Measurements from ENCODE around the gene FAM20B. TPM values are rescaled to one million over a fixed set of nuclear protein-coding genes. Genes with fewer than 3 reads are reported as not detected.
"Not testable (repeated sequence)": the region's sequence is repeated elsewhere in the genome, so short reads cannot be mapped to it uniquely, and the experiment has no call there.

The FAM20B gene
- total and polyA plus RNA-seq, 8 donors: 5.4 to 24.6 (median 16.0) TPM

GRCh38 chr1:178997428-178997827 lies 28.3 kb upstream of the FAM20B start:
- Histone ChIP-seq H3K27ac (no peak overlapping the region), H3K4me1 (no peaks in the 10 kb centered on the region), H3K9me3 (no peaks in the 10 kb centered on the region), H3K4me3 (no peak overlapping the region), H3K27me3 (no peaks in the 10 kb centered on the region), H3K36me3 (no peaks in the 10 kb centered on the region)
- DNase-seq (no peak), ATAC-seq (no peak), FAIRE-seq (no peak)
- TF ChIP-seq, protein P1, sequence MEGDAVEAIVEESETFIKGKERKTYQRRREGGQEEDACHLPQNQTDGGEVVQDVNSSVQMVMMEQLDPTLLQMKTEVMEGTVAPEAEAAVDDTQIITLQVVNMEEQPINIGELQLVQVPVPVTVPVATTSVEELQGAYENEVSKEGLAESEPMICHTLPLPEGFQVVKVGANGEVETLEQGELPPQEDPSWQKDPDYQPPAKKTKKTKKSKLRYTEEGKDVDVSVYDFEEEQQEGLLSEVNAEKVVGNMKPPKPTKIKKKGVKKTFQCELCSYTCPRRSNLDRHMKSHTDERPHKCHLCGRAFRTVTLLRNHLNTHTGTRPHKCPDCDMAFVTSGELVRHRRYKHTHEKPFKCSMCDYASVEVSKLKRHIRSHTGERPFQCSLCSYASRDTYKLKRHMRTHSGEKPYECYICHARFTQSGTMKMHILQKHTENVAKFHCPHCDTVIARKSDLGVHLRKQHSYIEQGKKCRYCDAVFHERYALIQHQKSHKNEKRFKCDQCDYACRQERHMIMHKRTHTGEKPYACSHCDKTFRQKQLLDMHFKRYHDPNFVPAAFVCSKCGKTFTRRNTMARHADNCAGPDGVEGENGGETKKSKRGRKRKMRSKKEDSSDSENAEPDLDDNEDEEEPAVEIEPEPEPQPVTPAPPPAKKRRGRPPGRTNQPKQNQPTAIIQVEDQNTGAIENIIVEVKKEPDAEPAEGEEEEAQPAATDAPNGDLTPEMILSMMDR (IDR thresholded peaks at IDR 0.05): no peak
- intact Hi-C loops (cut with DNase I): no loop called here
- WGBS, 2 donors: 87 to 96% methylated on average over 1 of the region's 1 CpG

- TF ChIP-seq, protein P1 (IDR thresholded peaks at IDR 0.05): no peak
- no peak for FAIRE-seq
- no peak for DNase-seq
- no peaks in the 10 kb centered on the region for H3K27me3 ChIP-seq
- H3K36me3 ChIP-seq: no peaks in the 10 kb centered on the region
- H3K9me3 ChIP-seq: no peaks in the 10 kb centered on the region
- no peak overlapping the region for H3K4me3 ChIP-seq
- 81 to 95% methylated on average over 3 of the region's 3 CpGs for WGBS, 2 donors
- no peak for ATAC-seq
- H3K27ac ChIP-seq: no peak overlapping the region
- H3K4me1 ChIP-seq: no peaks in the 10 kb centered on the region
- intact Hi-C loops (cut with DNase I): no loop called here
Observed at GRCh38 chr1:178998295-178998694, 27.4 kb upstream of the FAM20B start.

DNA sequence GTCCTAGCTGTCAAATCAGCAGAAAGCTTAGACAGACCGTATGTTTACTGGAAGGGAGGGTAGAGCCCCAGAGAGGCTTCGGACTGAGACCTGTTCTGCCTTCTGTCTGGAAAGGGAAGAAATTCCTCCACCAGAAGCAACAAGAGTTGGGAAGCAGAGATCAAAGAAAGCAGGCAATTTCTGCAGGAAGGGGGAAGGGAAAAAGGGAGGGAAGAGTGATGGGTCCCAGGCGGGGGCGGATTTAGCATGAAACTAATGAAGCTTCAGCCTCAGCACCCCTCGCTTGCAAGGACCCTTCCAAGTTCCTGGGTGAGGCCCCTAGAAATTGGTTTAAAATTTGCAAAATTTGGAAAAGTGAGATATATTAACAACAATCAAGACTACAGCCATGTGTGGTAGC lies 26.6 kb upstream of the FAM20B start:
- H3K27me3 ChIP-seq: no peaks in the 10 kb centered on the region
- intact Hi-C loops (cut with DNase I): no loop called here
- no peaks in the 10 kb centered on the region for H3K36me3 ChIP-seq
- H3K4me3 ChIP-seq: no peak overlapping the region
- no peak for FAIRE-seq
- H3K9me3 ChIP-seq: no peaks in the 10 kb centered on the region
- no peak for ATAC-seq
- H3K27ac ChIP-seq: no peak overlapping the region
- no peaks in the 10 kb centered on the region for H3K4me1 ChIP-seq
- TF ChIP-seq, protein P1 (IDR thresholded peaks at IDR 0.05): no peak
- DNase-seq: no peak
- WGBS, 2 donors: 85 to 90% methylated on average over 5 of the region's 5 CpGs

GRCh38 chr1:179001451-179001850 lies 24.2 kb upstream of the FAM20B start:
- TF ChIP-seq, protein P1 (IDR thresholded peaks at IDR 0.05): no peak
- FAIRE-seq (no peak), DNase-seq (no peak), ATAC-seq (no peak)
- H3K27me3 ChIP-seq: no peaks in the 10 kb centered on the region
- intact Hi-C loops (cut with DNase I): loop anchor here in 2 of 3 donors (5.0 to 10.0 kb wide), 3 partner anchors 237 to 464 kb away; no protein-coding TSS in a partner anchor
- H3K4me3 ChIP-seq: no peak overlapping the region
- no peaks in the 10 kb centered on the region for H3K4me1 ChIP-seq
- WGBS, 2 donors: 76 to 95% methylated on average over 1 of the region's 1 CpG
- H3K9me3 ChIP-seq: no peaks in the 10 kb centered on the region
- H3K36me3 ChIP-seq: no peaks in the 10 kb centered on the region
- no peak overlapping the region for H3K27ac ChIP-seq

GRCh38 chr1:179002064-179002463 lies 23.6 kb upstream of the FAM20B start:
- not testable (repeated sequence) for H3K36me3 ChIP-seq, H3K27ac ChIP-seq, H3K4me1 ChIP-seq, H3K4me3 ChIP-seq, H3K27me3 ChIP-seq, DNase-seq, FAIRE-seq, H3K9me3 ChIP-seq
- ATAC-seq: peak in 1 of 4 donors; percentile 5
- intact Hi-C loops (cut with DNase I): loop anchor here in 2 of 3 donors (5.0 to 10.0 kb wide), 3 partner anchors 237 to 465 kb away; no protein-coding TSS in a partner anchor
- 80 to 85% methylated on average over 8 of the region's 8 CpGs for WGBS, 2 donors

All from pancreas (tissue), 10 donors.